Measurements from ENCODE around the gene PSMD7.
"Not testable (repeated sequence)": the region's sequence is repeated elsewhere in the genome, so short reads cannot be mapped to it uniquely, and the experiment has no call there.

PSMD7 gene

DNA sequence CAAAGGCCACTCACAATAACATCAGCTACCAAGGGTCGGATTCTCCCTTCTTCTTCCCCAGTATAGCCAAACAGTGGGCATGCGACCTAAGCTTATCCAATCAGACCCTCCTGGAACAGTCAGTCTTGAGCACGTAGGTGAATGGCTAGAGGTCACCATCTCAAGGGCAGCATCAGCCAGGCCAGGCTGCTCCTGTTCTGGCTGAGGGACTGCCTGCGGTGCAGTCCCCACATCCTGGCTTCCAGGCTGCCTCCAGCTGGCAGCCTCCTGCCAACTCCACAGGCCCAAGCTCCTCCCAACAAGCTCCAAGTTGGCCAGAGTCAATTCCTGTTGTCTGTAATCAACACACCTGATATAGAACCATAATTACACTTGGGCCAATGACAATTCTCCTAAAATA lies 56.4 kb downstream of the PSMD7 start:
- H3K4me3 ChIP-seq (ENCODE audit: extremely low read depth, insufficient read depth, low read length, poor library complexity, severe bottlenecking); H3K9me3 ChIP-seq (ENCODE audit: control insufficient read depth, low read length); H3K27ac ChIP-seq (ENCODE audit: low read depth, low read length, severe bottlenecking); H3K4me1 ChIP-seq (ENCODE audit: control insufficient read depth, insufficient read depth, low read length, poor library complexity, severe bottlenecking): not testable (repeated sequence)
- WGBS, 2 experiments (ENCODE audit: insufficient coverage in 2 of 2) = 89 to 95% methylated on average over 3 to 4 of the region's 4 CpGs
- H3K36me3 ChIP-seq (ENCODE audit: control insufficient read depth, insufficient read depth, low read length) = peaks cover 64% of the 10 kb centered on the region

All from mesodermal cell (in vitro differentiated cells).